Stimulated activated CD8-positive, alpha-beta memory T cell treated with anti-CD3 and anti-CD28 coated beads, Interleukin-15, amount 100 ng/mL, for 4 hours (primary cell): Measurements from ENCODE around the gene NCAM1.

Experiments used
- DNase-seq, 2 donors: peaks; one replicate each; pipeline ENCODE4 v3.0.0-alpha.2; 2020; ENCODE audit warnings: low read depth in 2 of 2

The NCAM1 gene

GRCh38 chr11:113308601-113309000 is 347.4 kb downstream of the NCAM1 start:
- no peak for DNase-seq

GRCh38 chr11:113311536-113311935 is 350.3 kb downstream of the NCAM1 start:
- no peak for DNase-seq

- DNase-seq = no peak
Observed at GRCh38 chr11:113313601-113314000, 352.4 kb downstream of the NCAM1 start.

- DNase-seq = no peak
Observed at GRCh38 chr11:113314065-113314388, 352.8 kb downstream of the NCAM1 start.

DNA sequence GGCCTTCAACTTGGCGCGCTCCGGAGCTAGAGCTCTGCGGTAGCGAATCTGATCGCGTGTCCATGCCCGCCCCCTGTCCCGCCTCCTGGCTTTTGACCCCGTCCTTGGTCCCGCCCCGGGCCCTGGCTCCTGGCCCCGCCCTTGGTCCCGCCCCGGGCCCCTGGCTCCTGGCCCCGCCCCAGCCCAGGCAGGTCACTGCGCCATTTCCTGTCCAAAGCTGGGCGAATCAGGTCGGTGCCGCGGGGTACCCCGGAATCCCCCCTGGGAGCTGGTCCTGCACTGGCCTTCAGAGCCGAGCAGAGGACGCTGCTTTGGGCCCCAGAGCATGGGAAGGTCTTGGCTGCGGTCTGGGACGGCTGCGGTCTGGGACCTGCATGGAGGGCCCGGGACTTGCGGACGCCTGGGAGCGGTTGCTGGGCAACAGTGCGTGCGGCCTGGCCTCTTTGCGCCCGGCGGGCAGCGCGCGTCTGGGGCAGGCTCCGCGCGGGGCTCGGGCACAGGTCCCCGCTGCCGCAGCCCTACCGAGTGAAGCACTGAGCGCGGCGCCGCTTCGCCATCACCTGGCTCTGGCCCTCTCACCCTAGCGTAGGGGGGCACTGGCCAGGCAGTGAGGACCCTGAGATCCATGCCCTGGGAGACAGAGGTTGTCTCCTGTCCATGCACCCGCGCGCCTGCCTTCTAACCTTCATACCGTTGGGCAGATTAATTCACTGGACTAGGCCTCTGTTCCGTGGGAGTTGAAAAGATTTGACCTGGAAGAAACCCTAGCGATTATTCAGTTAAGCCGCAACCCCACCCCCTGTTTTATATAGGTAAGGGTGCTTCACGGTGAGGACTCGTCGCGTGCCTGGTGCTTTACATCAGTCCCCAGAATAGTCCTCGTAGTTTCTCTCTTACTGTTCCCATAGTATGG is 353.4 kb downstream of the NCAM1 start, which contains the start of gene TTC12:
Gene TTC12, plus strand, starts transcription at position 195 of the 913 bp plus-strand sequence. CDS start 1,675 bp downstream, outside the sequence.
- DNase-seq = peak; percentile 69 to 81

DNA sequence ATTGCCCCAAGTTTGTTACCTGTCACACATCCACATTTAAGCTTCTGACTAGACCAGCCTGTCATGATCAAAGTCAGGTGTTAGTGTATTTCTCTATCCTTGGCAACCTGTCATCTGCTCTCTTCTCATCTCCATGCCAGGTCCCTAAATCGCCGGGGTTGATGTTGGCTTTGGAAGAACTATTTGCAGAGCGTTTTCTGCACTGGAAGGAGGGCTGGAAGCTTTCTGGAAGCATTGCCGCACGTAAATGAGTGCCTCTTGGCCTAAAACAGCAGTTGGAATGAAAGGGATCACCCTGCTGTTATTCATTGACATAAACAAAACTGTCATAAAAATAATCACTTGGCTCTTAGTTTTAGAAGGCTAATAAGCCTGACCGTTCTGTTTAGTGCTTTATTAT is 354.6 kb downstream of the NCAM1 start:
- DNase-seq = no peak

DNA sequence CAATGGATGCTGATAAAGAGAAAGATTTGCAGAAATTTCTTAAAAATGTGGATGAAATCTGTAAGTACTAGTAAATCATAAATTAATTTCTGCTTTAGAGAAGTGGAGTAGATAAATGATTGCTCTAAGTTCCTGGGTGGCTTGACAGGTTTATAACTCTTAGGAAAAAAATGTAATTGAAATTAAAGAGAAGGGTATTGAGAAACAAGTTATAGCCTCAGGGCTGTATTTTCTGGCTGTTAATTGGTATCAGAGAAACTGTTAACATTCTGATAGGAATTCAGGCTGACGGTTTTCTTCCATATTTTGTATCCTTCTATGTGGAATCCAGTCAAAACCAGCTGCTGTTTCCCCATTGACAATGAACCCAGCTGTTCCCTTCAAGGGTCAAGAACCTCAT is 355.0 kb downstream of the NCAM1 start:
- DNase-seq = no peak

- no peak for DNase-seq
Observed at GRCh38 chr11:113317339-113317738, 356.1 kb downstream of the NCAM1 start.

- no peak for DNase-seq
Observed at GRCh38 chr11:113319085-113319484, 357.9 kb downstream of the NCAM1 start.

- DNase-seq = no peak
Observed at GRCh38 chr11:113322158-113322557, 360.9 kb downstream of the NCAM1 start.

DNA sequence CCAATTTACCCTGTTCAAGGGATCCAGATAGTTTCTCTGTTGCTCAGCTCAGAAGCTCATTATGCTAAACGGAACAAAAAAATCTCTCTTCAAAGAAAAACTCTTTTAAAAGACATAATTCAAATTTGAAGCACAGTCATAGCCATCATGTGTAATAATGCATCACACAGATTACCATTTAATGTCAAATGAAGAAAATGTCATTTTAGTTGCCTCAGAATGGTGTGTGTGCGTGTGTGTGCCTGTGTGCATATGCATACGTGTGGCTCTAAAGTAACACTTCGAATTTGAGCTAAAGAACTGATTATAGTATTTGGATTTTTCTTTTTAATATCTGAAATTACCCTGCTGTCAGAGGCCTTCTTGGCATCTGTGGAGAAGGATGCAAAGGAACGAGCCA is 363.0 kb downstream of the NCAM1 start:
- DNase-seq = no peak
